ENCODE measurements around the gene GMFB. TPM values are rescaled to one million over a fixed set of nuclear protein-coding genes. Genes with fewer than 3 reads are reported as not detected.

The GMFB gene
- total and polyA plus RNA-seq, 9 of the 15 experiments (the other 6 are each of a cell fraction or from before 2014, with no cell fraction given), result 14.0 to 31.7 (median 20.5) TPM

- no peak for TF ChIP-seq TFE3 (CRISPR knock-in tag; IDR thresholded peaks at IDR 0.05)
- no peak for TF ChIP-seq PHB2 (IDR thresholded peaks at IDR 0.05; ENCODE audit: low read depth)
- TF ChIP-seq MTA1 (IDR thresholded peaks at IDR 0.05; ENCODE audit: borderline replicate concordance), result peak; percentile 57; the same call in 1 of the 2 replicates
- no peak for TF ChIP-seq ZNF778 (CRISPR knock-in tag; IDR thresholded peaks at IDR 0.05)
- TF ChIP-seq CREB1 (IDR thresholded peaks at IDR 0.05), result no peak
- no peak for TF ChIP-seq CREB1 (CRISPR knock-in tag; IDR thresholded peaks at IDR 0.05)
- no peak for TF ChIP-seq THRAP3 (IDR thresholded peaks at IDR 0.05; ENCODE audit: borderline replicate concordance)
- peak; percentile 53 for TF ChIP-seq CBFA2T2 (conservative IDR thresholded peaks at IDR 0.05)
- no peak for TF ChIP-seq STAT5B (CRISPR knock-in tag; IDR thresholded peaks at IDR 0.05)
- TF ChIP-seq EWSR1 (IDR thresholded peaks at IDR 0.05; ENCODE audit: borderline replicate concordance, low read depth, partially characterized antibody), result no peak
- no peak for TF ChIP-seq NFIC (IDR thresholded peaks at IDR 0.05)
- no peak for TF ChIP-seq DMBX1 (CRISPR knock-in tag; IDR thresholded peaks at IDR 0.05; ENCODE audit: borderline replicate concordance)
- no peak for TF ChIP-seq ZBTB8A (IDR thresholded peaks at IDR 0.05; ENCODE audit: partially characterized antibody)
- TF ChIP-seq, protein P1, sequence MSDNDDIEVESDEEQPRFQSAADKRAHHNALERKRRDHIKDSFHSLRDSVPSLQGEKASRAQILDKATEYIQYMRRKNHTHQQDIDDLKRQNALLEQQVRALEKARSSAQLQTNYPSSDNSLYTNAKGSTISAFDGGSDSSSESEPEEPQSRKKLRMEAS (CRISPR knock-in tag; IDR thresholded peaks at IDR 0.05), result no peak
- TF ChIP-seq ZNF707 (CRISPR knock-in tag; conservative IDR thresholded peaks at IDR 0.05), result no peak
- TF ChIP-seq KLF6 (CRISPR knock-in tag; IDR thresholded peaks at IDR 0.05; ENCODE audit: borderline replicate concordance), result no peak
- TF ChIP-seq ZNF431 (CRISPR knock-in tag; IDR thresholded peaks at IDR 0.05), result no peak
- TF ChIP-seq ZNF347 (CRISPR knock-in tag; IDR thresholded peaks at IDR 0.05; ENCODE audit: low read depth), result no peak
- TF ChIP-seq MAFF (IDR thresholded peaks at IDR 0.05; ENCODE audit: low read length), result no peak
- TF ChIP-seq RUNX1 (IDR thresholded peaks at IDR 0.05; ENCODE audit: low read depth), result no peak
- TF ChIP-seq HNRNPLL (IDR thresholded peaks at IDR 0.05; ENCODE audit: low read depth, low read length, poor library complexity, severe bottlenecking), result no peak
- TF ChIP-seq ZC3H11A (IDR thresholded peaks at IDR 0.05; ENCODE audit: low read depth, low read length), result no peak
- TF ChIP-seq MTA2 (IDR thresholded peaks at IDR 0.05; ENCODE audit: low read depth), result peak; percentile 61
- TF ChIP-seq KAT7 (CRISPR knock-in tag; IDR thresholded peaks at IDR 0.05; ENCODE audit: borderline replicate concordance), result no peak
- no peak for TF ChIP-seq ASH1L (IDR thresholded peaks at IDR 0.05; ENCODE audit: borderline replicate concordance, low read depth, partially characterized antibody)
- no peak for TF ChIP-seq FOXJ3 (CRISPR knock-in tag; IDR thresholded peaks at IDR 0.05)
- no peak for TF ChIP-seq BRCA1 (IDR thresholded peaks at IDR 0.05)
- TF ChIP-seq BRCA1 (CRISPR knock-in tag; IDR thresholded peaks at IDR 0.05), result no peak
- TF ChIP-seq FIP1L1 (IDR thresholded peaks at IDR 0.05; ENCODE audit: low read depth, low read length, poor library complexity, severe bottlenecking), result no peak
- TF ChIP-seq ZKSCAN3 (CRISPR knock-in tag; IDR thresholded peaks at IDR 0.05), result no peak
- no peak for TF ChIP-seq COPS2 (conservative IDR thresholded peaks at IDR 0.05)
- TF ChIP-seq SNAPC5 (CRISPR knock-in tag; IDR thresholded peaks at IDR 0.05), result no peak
- no peak for TF ChIP-seq ATF1 (CRISPR knock-in tag; IDR thresholded peaks at IDR 0.05)
- TF ChIP-seq ATF1 (tag; IDR thresholded peaks at IDR 0.05), result no peak
These were observed 53.2 kb downstream of the GMFB start (continued) for GRCh38 chr14:54435500-54435981.
